A673 (cell line): ENCODE results near the gene TPK1. TPM values are rescaled to one million over a fixed set of nuclear protein-coding genes. Genes with fewer than 3 reads are reported as not detected.
A peak's percentile ranks its signal among the peaks of the same experiment; 100 is the strongest.

ENCODE experiments used
- BruUV-seq: library from RNA; stranded (reverse); fragments of 400-500 nt; replicated peaks from 2 replicates; lab custom pipeline; 2021; lab: Mats Ljungman, UMichigan
- CTCF ChIA-PET: fragments of 300-600 bp; sonication (Branson Sonifier 250); formaldehyde crosslinking; loops from one replicate; lab custom pipeline; 2022; ENCODE audit warnings: antibody characterized with exemption; lab: Charles Lee
- POLR2A ChIA-PET: fragments of 300-600 bp; sonication (Branson Sonifier 250); formaldehyde crosslinking; loops from one replicate; lab custom pipeline; 2022; ENCODE audit warnings: antibody characterized with exemption; ENCODE audit not compliant: low non-redundant PET; lab: Charles Lee
- DNase-seq: peaks from one replicate; pipeline ENCODE4 v3.0.0-alpha.2; 2015; ENCODE audit warnings: low spot score
- H3K27ac ChIP-seq: fragments of 200-600 bp; sonication (generic); 2 replicates; pipeline ENCODE4 v1.5.1; 2016; ENCODE audit warnings: mixed run types, low read depth, mild to moderate bottlenecking, mixed read lengths, antibody characterized with exemption, low read length; ENCODE audit not compliant: poor library complexity, severe bottlenecking
- H3K27me3 ChIP-seq: fragments of 200-600 bp; sonication (generic); replicated peaks from 2 replicates; pipeline ENCODE4 v1.6.1; 2017; ENCODE audit warnings: mixed run types, low read depth, mild to moderate bottlenecking, mixed read lengths, antibody characterized with exemption, low read length; ENCODE audit not compliant: insufficient read depth, poor library complexity
- H3K36me3 ChIP-seq: fragments of 200-600 bp; sonication (generic); 2 replicates; pipeline ENCODE4 v1.6.1; 2016; ENCODE audit warnings: mixed run types, mild to moderate bottlenecking, mixed read lengths, antibody characterized with exemption, low read length; ENCODE audit not compliant: insufficient read depth, poor library complexity, severe bottlenecking
- H3K4me1 ChIP-seq: fragments of 200-600 bp; sonication (generic); 2 replicates; pipeline ENCODE4 v1.6.1; 2017; ENCODE audit warnings: mixed run types, mild to moderate bottlenecking, mixed read lengths, antibody characterized with exemption, low read length; ENCODE audit not compliant: insufficient read depth, poor library complexity, severe bottlenecking
- H3K4me3 ChIP-seq: fragments of 200-600 bp; sonication (generic); 2 replicates; pipeline ENCODE4 v1.5.1; 2016; ENCODE audit warnings: low read depth, mixed run types, mild to moderate bottlenecking, mixed read lengths, low read length; ENCODE audit not compliant: poor library complexity, severe bottlenecking
- H3K9me3 ChIP-seq: fragments of 200-600 bp; sonication (generic); 2 replicates; pipeline ENCODE4 v1.6.1; 2016; ENCODE audit warnings: mixed run types, low read depth, mild to moderate bottlenecking, mixed read lengths, antibody characterized with exemption, low read length; ENCODE audit not compliant: poor library complexity, severe bottlenecking
- CTCF ChIP-seq: fragments of 300-800, 200-600 bp; sonication (generic); conservative IDR thresholded peaks from 2 replicates; pipeline ENCODE4 v1.5.1; 2017; ENCODE audit warnings: low read depth, mild to moderate bottlenecking, antibody characterized with exemption, low read length, moderate library complexity, mixed read lengths
- EZH2 ChIP-seq: fragments of 200-600 bp; sonication (generic); IDR thresholded peaks from 2 replicates; pipeline ENCODE4 v1.6.1; 2017; ENCODE audit warnings: borderline replicate concordance, low read depth, mild to moderate bottlenecking, mixed read lengths, antibody characterized with exemption, low read length; ENCODE audit not compliant: poor library complexity, severe bottlenecking
- intact Hi-C: fragments of 100-400 bp; cut with micrococcal nuclease; formaldehyde crosslinking; loops from one replicate; pipeline ENCODE4 v1.10.0; 2022; ENCODE audit not compliant: unreplicated experiment
- total RNA-seq: library from RNA; stranded (reverse); gene quantifications from 2 replicates; pipeline ENCODE4 v1.2.3, GENCODE V29; 2021

Gene TPK1
- total RNA-seq, 1 experiment from 2014 or later: 3.5 TPM

GRCh38 chr7:144723301-144723700 is 112.6 kb downstream of the TPK1 start:
- no peaks in the 10 kb centered on the region for H3K9me3 ChIP-seq
- BruUV-seq: no TSS peak
- H3K4me3 ChIP-seq: no peak overlapping the region
- no peaks in the 10 kb centered on the region for H3K36me3 ChIP-seq
- no peak overlapping the region for H3K27ac ChIP-seq
- DNase-seq: no peak
- H3K27me3 ChIP-seq: no peaks in the 10 kb centered on the region
- intact Hi-C loops: no loop called here
- ChIA-PET CTCF (no interaction called here), POLR2A (no interaction called here)
- TF ChIP-seq EZH2: no peak
- TF ChIP-seq CTCF: no peak
- H3K4me1 ChIP-seq: no peaks in the 10 kb centered on the region

- BruUV-seq: no TSS peak
- Histone ChIP-seq H3K36me3 (no peaks in the 10 kb centered on the region), H3K4me3 (no peak overlapping the region), H3K4me1 (no peaks in the 10 kb centered on the region), H3K27me3 (no peaks in the 10 kb centered on the region), H3K9me3 (no peaks in the 10 kb centered on the region), H3K27ac (no peak overlapping the region)
- ChIA-PET POLR2A (no interaction called here), CTCF (no interaction called here)
- TF ChIP-seq CTCF (no peak), EZH2 (no peak)
- intact Hi-C loops: no loop called here
- no peak for DNase-seq
Observed at GRCh38 chr7:144720710-144721109, 115.1 kb downstream of the TPK1 start.

GRCh38 chr7:144720149-144720548 is 115.7 kb downstream of the TPK1 start:
- intact Hi-C loops: no loop called here
- BruUV-seq: no TSS peak
- TF ChIP-seq EZH2 (no peak), CTCF (no peak)
- DNase-seq: peak; percentile 4
- Histone ChIP-seq H3K36me3 (no peaks in the 10 kb centered on the region), H3K4me3 (no peak overlapping the region), H3K9me3 (no peaks in the 10 kb centered on the region), H3K27ac (no peak overlapping the region), H3K4me1 (no peaks in the 10 kb centered on the region), H3K27me3 (no peaks in the 10 kb centered on the region)
- POLR2A ChIA-PET: no interaction called here
- CTCF ChIA-PET: no interaction called here
